ENCODE measurements around the gene ADAR. TPM values are rescaled to one million over a fixed set of nuclear protein-coding genes. Genes with fewer than 3 reads are reported as not detected.

The ADAR gene
- total and polyA plus RNA-seq, 2 donors (not counting 3 experiments of a cell fraction or from before 2014, with no cell fraction given), result 88.2 to 141 TPM

DNA sequence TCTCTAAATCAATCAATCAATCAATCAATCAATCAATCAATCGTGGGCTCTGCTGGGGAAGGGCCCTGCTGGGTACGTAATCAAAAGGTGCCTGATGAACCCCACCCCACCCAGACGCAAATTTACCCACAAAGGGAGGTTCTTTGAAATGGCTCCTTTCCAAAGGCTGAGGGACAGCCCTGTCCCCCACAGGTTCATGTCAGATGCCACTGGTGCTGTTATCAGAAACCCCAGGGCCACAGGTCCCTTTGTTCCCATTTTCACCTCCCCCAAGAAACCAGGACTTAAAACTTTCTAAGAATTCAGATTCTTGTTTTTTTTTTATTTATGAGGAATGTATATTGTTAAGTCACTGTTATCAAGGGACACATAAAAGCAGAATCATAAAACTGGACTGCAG is 26.2 kb downstream of the ADAR start:
- no TSS peak for BruUV-seq (replicated peaks)
- no peaks in the 10 kb centered on the region for H3K27me3 ChIP-seq (ENCODE audit: control insufficient read depth in 2 of 2, insufficient read depth in 2 of 2, low read length in 2 of 2)
- peaks cover 28% of the 10 kb centered on the region for H3K4me1 ChIP-seq (ENCODE audit: control insufficient read depth, extremely low read depth, insufficient read depth, low read length)
- peaks cover 2% of the 10 kb centered on the region for H4K20me1 ChIP-seq (replicated peaks; ENCODE audit: control insufficient read depth, extremely low read depth, insufficient read depth, low read length)
- intact Hi-C loops (cut with micrococcal nuclease), result no loop called here
- no peak overlapping the region for H3K4me3 ChIP-seq (replicated peaks in 1 of 3; ENCODE audit: insufficient read depth in 1 of 3, low read depth in 1 of 3, low read length in 3 of 3)
- DNase-seq (ENCODE audit: low read depth, low spot score) (no peak), FAIRE-seq (no peak)
- CTCF ChIA-PET, result interaction anchor here (1.2 kb wide), 1 partner anchor 22 kb away, joined by 3 read pairs; no protein-coding TSS in a partner anchor
- no peaks in the 10 kb centered on the region for H3K9me3 ChIP-seq (replicated peaks; ENCODE audit: control insufficient read depth, insufficient read depth, low read length)
- H3K79me2 ChIP-seq (ENCODE audit: control insufficient read depth, insufficient read depth, low read length), result no peaks in the 10 kb centered on the region
- TF ChIP-seq, protein P1, sequence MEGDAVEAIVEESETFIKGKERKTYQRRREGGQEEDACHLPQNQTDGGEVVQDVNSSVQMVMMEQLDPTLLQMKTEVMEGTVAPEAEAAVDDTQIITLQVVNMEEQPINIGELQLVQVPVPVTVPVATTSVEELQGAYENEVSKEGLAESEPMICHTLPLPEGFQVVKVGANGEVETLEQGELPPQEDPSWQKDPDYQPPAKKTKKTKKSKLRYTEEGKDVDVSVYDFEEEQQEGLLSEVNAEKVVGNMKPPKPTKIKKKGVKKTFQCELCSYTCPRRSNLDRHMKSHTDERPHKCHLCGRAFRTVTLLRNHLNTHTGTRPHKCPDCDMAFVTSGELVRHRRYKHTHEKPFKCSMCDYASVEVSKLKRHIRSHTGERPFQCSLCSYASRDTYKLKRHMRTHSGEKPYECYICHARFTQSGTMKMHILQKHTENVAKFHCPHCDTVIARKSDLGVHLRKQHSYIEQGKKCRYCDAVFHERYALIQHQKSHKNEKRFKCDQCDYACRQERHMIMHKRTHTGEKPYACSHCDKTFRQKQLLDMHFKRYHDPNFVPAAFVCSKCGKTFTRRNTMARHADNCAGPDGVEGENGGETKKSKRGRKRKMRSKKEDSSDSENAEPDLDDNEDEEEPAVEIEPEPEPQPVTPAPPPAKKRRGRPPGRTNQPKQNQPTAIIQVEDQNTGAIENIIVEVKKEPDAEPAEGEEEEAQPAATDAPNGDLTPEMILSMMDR (IDR thresholded peaks at IDR 0.05; ENCODE audit: extremely low read depth in 1 of 2, insufficient read depth in 1 of 2, low read depth in 1 of 2, low read length in 2 of 2), result no peak
- TF ChIP-seq JUN (IDR thresholded peaks at IDR 0.05; ENCODE audit: borderline replicate concordance, insufficient read depth, insufficient read length, low read depth) (no peak), POLR2A (IDR thresholded peaks at IDR 0.05; ENCODE audit: low read depth, low read length) (no peak), POLR2AphosphoS5 (IDR thresholded peaks at IDR 0.05; ENCODE audit: insufficient read depth, low read depth, low read length) (no peak), EZH2 (IDR thresholded peaks at IDR 0.05; ENCODE audit: borderline replicate concordance, low read depth, low read length, severe bottlenecking) (no peak), MYC (IDR thresholded peaks at IDR 0.05; ENCODE audit: low read depth, low read length) (no peak), GATA2 (IDR thresholded peaks at IDR 0.05; ENCODE audit: insufficient read depth, insufficient read length, low read depth, low read length) (no peak), FOS (IDR thresholded peaks at IDR 0.05; ENCODE audit: borderline replicate concordance, insufficient read depth, low read length) (no peak)
- TF ChIP-seq, protein P2, sequence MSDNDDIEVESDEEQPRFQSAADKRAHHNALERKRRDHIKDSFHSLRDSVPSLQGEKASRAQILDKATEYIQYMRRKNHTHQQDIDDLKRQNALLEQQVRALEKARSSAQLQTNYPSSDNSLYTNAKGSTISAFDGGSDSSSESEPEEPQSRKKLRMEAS (IDR thresholded peaks at IDR 0.05; ENCODE audit: insufficient read depth, insufficient read length), result no peak
- H2AFZ ChIP-seq (ENCODE audit: low read depth, low read length), result no peak overlapping the region
- no peak overlapping the region for H3K4me2 ChIP-seq (ENCODE audit: insufficient read depth, low read length)
- POLR2A ChIA-PET, result no interaction called here
- H3K36me3 ChIP-seq (ENCODE audit: control insufficient read depth in 2 of 2, extremely low read depth in 1 of 2, insufficient read depth in 2 of 2, low read length in 2 of 2), result peaks cover 29 to 54% of the 10 kb centered on the region in 2 experiments
- dilution Hi-C loops (cut with MboI; ENCODE audit: extremely low pct_ligation_motif_present, low sequenced_read_pairs), result no loop called here
- no peak overlapping the region for H3K27ac ChIP-seq (ENCODE audit: insufficient read depth, low read depth, low read length)
- no peaks in the 10 kb centered on the region for H3K9me1 ChIP-seq (replicated peaks; ENCODE audit: control insufficient read depth, extremely low read depth, insufficient read depth, low read length)
- no peak overlapping the region for H3K9ac ChIP-seq (replicated peaks; ENCODE audit: extremely low read depth, insufficient read depth, low read length)

Measured in endothelial cell of umbilical vein (primary cell).